Hindlimb muscle (tissue), 1 donor: ENCODE results near the gene ICA1. TPM values are rescaled to one million over a fixed set of nuclear protein-coding genes. Genes with fewer than 3 reads are reported as not detected.
"Not testable (repeated sequence)": the region's sequence is repeated elsewhere in the genome, so short reads cannot be mapped to it uniquely, and the experiment has no call there.

ENCODE experiments used
- DNase-seq: peaks from one replicate; pipeline ENCODE4 v3.0.0-alpha.2; 2013
- polyA plus RNA-seq: library from polyadenylated mRNA; unstranded; fragments of 120-200 nt; gene quantifications from one replicate; pipeline ENCODE4 v1.2.1, GENCODE V29; 2013; ENCODE audit not compliant: insufficient read length

The ICA1 gene
- polyA plus RNA-seq, 1 donor, result 5.5 TPM

DNA sequence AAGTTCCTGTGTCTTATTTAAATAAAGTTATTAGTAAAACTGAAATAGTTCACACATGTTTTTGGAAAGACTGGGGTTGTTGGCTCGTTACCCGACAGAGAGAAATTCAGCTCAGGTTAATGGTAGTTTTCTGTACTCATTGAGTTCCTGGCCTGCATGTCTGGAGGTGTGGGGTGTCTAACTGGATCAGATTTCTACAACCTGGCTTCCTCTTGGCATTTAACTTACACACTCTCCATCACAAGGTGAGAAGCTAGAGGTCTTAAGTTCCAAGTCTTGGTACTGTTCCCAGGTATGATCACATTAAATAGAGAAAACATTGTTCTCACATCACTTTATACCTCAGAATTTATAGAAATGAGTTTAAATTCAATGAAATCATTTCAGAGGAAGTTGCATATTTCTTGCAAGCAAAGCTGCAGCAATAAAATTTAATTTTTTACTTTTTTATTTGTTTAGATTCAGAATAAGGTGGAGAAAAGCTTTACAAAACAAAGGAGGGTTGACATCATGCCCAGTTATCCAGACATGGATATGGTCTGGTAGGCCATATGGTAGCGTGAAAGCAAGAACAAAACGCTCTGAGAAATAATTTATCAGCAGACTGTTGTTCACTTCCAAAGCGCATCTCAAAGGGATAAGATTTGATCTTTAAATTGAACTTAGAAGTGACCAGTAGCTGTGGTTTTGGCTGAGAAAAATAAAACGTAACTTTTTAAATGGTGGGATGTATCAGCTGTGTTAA lies 172.8 kb downstream of the ICA1 start:
- DNase-seq, result no peak

DNA sequence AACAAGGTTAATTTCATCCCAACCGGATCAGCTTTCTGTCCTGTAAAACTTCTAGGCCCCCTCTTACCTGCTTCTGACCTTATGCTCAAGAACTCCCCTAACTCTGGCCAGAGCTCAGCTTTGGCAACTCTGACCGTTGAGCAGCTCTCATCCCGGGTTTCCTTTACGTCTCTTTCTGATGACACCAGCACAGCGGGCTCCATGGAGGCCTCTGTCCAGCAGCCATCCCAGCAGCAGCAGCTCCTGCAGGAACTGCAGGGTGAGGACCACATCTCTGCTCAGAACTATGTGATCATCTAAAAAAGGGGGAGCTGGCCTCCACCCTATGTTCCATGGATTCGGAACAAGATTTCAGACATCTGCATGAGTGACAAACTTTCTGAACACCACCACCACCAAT lies 175.7 kb downstream of the ICA1 start:
- no peak for DNase-seq

DNA sequence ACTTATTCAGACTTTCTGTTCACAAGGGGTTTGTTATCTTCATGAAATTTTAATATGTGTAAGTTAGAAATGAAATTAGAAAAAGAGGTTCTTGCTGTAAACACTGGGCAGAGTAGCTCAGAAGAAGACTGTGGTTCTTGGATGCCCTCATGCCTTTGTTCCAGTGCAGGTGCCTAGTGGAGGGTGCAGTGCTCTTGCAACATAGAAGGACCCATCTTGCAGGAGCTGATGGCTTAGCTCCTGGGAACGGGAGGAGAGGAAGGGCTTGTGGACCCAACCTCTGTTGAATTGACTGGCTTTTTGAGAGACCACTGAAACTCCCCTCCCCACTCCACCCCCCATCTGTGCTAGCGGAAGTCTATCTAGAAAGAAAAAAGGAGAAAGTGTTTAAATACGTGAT lies 176.5 kb downstream of the ICA1 start:
- no peak for DNase-seq

DNA sequence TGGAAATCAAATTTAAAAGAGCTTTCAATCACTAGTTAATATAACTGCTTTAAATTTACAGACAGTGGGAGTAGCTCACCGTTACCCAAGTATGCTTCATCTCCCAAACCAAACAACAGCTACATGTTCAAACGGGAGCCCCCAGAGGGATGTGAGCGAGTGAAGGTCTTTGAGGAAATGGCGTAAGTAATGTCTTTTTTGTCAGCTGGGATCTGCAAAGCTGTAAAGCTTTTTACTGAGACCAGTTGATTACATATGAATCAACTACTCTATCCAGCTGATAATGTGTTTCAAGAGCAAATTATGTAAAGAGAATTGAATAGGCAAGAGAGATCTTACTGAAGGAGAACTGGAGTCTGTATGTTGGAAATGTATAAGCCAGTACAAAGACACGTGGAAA lies 177.1 kb downstream of the ICA1 start:
- DNase-seq, result no peak

DNA sequence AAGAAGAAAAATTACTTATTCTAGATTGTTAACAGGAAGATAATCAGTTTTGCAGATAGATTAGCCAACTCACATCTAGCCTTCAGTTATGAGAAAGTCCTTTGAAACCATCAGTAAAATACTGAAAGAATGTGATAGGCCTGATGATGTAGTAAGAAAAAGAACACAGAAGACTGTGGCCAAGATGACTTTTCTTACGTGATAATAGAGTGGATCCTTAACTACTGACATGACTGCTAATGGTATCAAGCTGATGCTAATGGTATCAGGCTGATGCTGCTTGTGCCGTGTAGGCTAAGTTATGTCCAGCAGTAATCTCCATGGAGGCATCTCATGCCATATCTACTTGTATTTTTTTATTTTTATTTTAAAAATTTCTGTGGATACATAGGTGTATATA lies 179.2 kb downstream of the ICA1 start:
- no peak for DNase-seq

DNA sequence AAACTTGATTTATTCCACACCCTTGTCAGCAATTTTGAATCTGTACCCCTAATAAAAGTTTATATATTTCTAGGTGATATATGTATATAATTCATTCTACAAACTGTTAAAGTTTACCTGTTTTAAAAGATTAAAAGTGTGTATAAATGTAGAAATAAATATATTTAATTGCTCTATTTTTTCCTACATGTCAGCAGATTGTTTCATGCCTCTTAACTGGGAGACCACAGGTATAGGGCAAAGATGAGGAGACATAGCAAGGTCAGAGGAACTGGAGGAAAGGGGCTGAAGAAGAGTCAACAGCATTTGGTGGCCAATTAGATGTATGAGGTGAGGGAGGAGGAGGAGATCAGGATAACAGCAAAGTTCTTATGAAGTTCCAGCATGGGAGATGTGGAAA lies 183.5 kb downstream of the ICA1 start:
- no peak for DNase-seq

DNA sequence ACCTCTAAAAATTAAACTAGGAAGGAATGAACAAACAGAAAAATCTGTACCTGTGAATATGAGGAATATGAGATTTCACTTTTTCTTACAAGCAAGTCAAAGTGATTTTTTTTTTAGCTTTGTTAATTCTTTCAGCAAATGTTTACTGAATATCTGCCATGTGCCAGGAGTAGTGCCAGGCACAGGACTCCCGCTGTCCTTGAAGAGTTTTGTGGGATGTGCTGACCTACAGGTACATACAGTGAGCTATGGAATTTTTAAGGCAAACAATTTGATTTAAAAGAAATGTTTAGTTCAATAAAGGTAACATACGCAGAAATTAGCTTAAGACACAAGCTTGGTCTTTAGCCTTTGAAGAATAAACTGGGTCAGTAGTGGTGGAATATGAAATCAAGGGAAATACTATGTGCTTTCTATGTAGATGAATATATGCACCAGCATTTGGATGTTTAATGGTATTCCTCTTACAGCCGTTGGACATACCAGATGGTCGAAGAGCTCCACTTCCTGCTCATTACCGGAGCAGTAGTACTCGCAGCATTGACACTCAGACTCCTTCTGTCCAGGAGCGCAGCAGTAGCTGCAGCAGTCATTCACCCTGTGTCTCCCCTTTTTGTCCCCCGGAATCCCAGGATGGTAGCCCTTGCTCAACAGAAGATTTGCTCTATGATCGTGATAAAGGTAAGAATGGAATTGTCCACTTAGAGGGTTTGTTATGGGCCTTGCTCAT lies 191.4 kb downstream of the ICA1 start:
- no peak for DNase-seq

DNA sequence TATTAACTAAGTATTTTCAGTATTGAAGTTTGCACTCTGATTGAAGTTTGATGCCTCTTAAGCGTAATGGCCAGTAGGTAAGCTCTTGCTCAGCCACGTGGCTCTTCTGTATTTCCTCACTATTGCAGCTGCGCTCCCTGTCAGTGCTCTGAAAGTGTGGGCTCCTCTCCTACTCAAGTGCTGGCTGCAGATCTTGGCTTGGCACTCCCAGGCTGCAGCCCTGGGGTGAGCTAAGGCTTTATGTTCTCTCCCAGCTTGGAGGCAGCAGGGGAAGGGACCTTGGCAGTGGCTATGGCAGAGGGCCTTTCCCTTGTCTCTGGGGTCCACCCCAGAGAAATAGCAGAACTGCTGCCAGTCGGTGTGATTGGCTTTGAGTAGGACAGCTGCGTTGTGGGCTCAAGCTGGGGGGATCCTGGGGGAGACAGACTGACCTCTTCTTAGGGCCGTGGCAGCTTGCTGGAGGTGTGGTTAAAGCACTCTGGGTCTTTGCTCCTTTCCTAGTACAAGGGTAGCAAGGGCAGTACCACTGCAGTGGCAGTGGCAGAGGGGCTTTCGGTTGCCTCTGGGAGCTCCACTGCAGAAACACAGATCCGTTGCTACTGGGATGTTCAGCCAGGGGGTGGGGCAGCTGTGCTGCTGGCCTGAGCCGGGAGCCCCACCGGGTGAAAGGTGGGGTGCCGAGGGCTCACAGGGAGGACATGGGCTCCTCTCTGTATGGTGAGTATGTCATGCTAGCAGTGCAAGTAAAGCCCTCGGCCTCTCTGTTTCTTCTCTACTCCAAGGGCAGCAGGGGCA lies 192.9 kb downstream of the ICA1 start:
- DNase-seq, result peak; percentile 1

DNA sequence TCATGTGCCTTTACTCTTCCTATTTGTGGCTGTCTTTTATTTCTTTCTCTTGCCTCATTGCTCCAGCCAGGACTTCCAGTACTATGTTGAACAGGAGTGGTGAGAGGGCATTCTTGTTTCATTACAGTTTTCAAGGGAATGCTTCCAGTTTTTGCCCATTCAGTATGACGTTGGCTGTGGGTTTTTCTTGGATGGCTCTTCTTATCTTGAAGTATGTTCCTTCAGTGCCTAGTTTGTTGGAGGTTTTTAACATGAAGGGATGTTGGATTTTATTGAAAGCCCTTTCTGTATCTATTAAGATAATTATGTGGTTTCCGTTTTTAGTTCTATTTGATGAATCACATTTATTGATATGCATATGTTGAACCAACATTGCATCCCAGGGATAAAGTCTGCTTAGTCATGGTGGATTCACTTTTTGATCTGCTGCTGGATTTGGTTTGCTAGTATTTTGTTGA lies 196.6 kb downstream of the ICA1 start:
- no peak for DNase-seq

DNA sequence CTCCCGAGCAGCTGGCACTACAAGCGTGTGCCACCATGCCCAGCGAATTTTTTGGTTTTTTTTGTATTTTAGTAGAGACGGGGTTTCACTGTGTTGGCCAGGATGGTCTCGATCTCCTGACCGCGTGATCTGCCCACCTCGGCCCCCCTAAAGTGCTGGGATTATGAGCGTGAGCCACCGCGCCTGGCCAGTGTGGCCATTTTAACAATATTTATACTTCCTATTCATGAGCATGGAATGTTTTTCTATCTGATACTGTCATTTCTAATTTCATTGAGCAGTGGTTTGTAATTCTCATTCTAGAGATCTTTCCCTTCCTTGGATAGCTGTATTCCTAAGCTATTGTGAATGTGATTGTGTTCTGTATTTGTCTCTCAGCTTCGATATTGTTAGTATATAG lies 197.1 kb downstream of the ICA1 start:
- DNase-seq, result no peak

DNA sequence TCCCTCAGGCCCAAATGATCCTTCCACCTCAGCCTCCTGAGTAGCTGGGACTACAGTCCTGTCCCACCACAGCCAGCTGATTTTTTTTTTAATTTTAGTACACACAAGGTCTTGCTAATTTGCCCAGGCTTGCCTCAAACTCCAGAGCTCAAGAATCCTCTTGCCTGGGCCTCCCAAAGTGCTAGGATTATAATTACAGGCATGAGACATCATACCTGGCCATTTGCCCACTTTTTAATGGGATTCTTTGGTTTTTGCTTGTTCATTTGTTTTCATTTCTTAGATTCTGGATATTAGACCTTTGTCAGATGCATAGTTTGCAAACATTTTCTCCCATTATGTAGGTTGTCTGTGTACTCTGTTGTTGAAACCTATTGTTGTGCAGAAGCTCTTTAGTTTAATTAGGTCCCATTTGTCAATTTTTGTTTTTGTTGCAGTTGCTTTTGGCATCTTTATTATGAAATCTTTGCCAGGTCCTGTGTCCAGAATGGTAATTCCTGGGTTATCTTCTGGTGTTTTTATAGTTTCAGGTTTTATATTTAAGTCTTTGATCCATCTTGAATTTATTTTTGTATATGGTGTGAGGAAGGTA lies 198.2 kb downstream of the ICA1 start:
- DNase-seq, result no peak

DNA sequence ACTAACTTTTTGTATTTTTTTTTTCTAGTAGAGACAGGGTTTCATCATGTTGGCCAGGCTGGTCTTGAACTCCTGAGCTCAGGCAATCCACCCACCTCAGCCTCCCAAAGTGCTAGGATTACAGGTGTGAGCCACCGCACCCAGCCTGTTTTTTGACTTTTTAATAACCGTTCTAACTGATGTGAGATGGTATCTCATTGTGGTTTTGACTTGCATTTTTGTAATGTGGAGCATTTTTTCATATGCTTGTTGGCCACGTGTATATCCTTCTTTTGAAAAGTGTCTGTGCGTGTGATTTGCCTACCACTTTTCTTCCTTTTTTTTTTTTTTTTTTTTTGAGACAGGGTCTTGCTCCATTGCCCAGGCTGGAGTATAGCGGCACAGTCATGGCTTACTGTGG lies 198.7 kb downstream of the ICA1 start:
- DNase-seq, result not testable (repeated sequence)

Other genes with a start within 250 kb of the ICA1 start
- not detected for gene NXPH1, start 171.4 kb upstream of the ICA1 start, polyA plus RNA-seq